NCI-H2196 treated with DMSO at 0.1 percent for 48 hours (cell line): ENCODE data around the gene TCEA3.
"Not testable (repeated sequence)": the region's sequence is repeated elsewhere in the genome, so short reads cannot be mapped to it uniquely, and the experiment has no call there.

Experiments
- DNase-seq: peaks from one replicate; lab custom pipeline; 2025; ENCODE audit not compliant: unreplicated experiment; lab: John Stamatoyannopoulos, UW

The TCEA3 gene

GRCh38 chr1:23394684-23395083 lies 29.9 kb downstream of the TCEA3 start:
- DNase-seq: no peak

GRCh38 chr1:23394181-23394580 lies 30.4 kb downstream of the TCEA3 start:
- no peak for DNase-seq

- no peak for DNase-seq
Measured at GRCh38 chr1:23393706-23394105, 30.8 kb downstream of the TCEA3 start.

GRCh38 chr1:23392125-23392855 lies 32.3 kb downstream of the TCEA3 start:
- DNase-seq: no peak

- DNase-seq: no peak
Measured at GRCh38 chr1:23389837-23390321, 34.7 kb downstream of the TCEA3 start.

GRCh38 chr1:23387494-23387893 lies 37.1 kb downstream of the TCEA3 start:
- DNase-seq: no peak

- no peak for DNase-seq
Measured at GRCh38 chr1:23385119-23385621, 39.4 kb downstream of the TCEA3 start.

- no peak for DNase-seq
Measured at GRCh38 chr1:23384312-23385058, 40.1 kb downstream of the TCEA3 start.

GRCh38 chr1:23383577-23384311 lies 40.8 kb downstream of the TCEA3 start:
- no peak for DNase-seq

GRCh38 chr1:23381233-23381885 lies 43.2 kb downstream of the TCEA3 start:
- DNase-seq: no peak

GRCh38 chr1:23380719-23381118 lies 43.8 kb downstream of the TCEA3 start:
- no peak for DNase-seq

- not testable (repeated sequence) for DNase-seq
Measured at GRCh38 chr1:23380236-23380635, 44.3 kb downstream of the TCEA3 start.

- peak; percentile 22 for DNase-seq
Measured at GRCh38 chr1:23376890-23377811, 47.4 kb downstream of the TCEA3 start.

GRCh38 chr1:23374079-23374735 lies 50.3 kb downstream of the TCEA3 start:
- DNase-seq: not testable (repeated sequence)

- no peak for DNase-seq
Measured at GRCh38 chr1:23371987-23372880, 52.3 kb downstream of the TCEA3 start.

GRCh38 chr1:23370709-23371584 lies 53.6 kb downstream of the TCEA3 start:
- no peak for DNase-seq

- DNase-seq: no peak
Measured at GRCh38 chr1:23370330-23370708, 54.2 kb downstream of the TCEA3 start.
